IPS-20b (cell line): ENCODE measurements around the gene CALN1.

Experiments used
- H3K27ac ChIP-seq: one replicate; pipeline ENCODE4 v1.5.1; 2013; ENCODE audit warnings: low read length
- H3K27me3 ChIP-seq: 2 replicates; pipeline ENCODE4 v1.6.1; 2013; ENCODE audit warnings: mild to moderate bottlenecking, low read length, inconsistent platforms; ENCODE audit not compliant: insufficient read depth
- H3K36me3 ChIP-seq: 2 replicates; pipeline ENCODE4 v1.6.1; 2013; ENCODE audit warnings: low read depth, mild to moderate bottlenecking, inconsistent platforms, low read length, moderate library complexity; ENCODE audit not compliant: insufficient read depth
- H3K4me1 ChIP-seq: 2 replicates; pipeline ENCODE4 v1.6.1; 2013; ENCODE audit warnings: mild to moderate bottlenecking, control low read depth, inconsistent platforms, low read length, moderate library complexity; ENCODE audit not compliant: insufficient read depth
- H3K4me3 ChIP-seq: 2 replicates; pipeline ENCODE4 v1.5.1; 2013; ENCODE audit warnings: mild to moderate bottlenecking, low read length, inconsistent platforms
- H3K9ac ChIP-seq: 2 replicates; pipeline ENCODE4 v1.6.1; 2013; ENCODE audit warnings: low read depth, mild to moderate bottlenecking, inconsistent platforms, low read length, moderate library complexity
- H3K9me3 ChIP-seq: 2 replicates; pipeline ENCODE4 v1.6.1; 2013; ENCODE audit warnings: mild to moderate bottlenecking, low read depth, low read length, inconsistent platforms; ENCODE audit not compliant: insufficient read depth

Gene CALN1

DNA sequence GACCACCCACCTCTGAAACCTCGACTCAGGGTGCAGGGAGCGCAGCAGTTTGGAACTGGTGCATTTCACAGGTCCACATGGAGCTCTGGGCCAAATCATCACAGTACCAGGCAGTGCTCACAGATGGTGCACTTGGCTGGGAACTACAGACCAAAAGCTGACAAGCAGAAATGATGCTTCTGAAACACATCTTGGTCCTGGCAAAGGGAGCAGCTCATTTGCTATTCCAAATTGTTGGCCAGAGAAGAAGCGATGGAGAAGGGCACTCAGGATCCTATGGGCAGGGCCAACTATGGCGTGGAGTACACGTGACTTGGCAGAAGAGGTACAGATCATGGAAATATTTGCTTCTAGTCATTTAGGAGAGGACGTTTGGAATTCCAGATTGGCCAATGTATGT, 383.9 kb downstream of the CALN1 start:
- Histone ChIP-seq H3K9me3 (no peaks in the 10 kb centered on the region), H3K27me3 (no peaks in the 10 kb centered on the region)

DNA sequence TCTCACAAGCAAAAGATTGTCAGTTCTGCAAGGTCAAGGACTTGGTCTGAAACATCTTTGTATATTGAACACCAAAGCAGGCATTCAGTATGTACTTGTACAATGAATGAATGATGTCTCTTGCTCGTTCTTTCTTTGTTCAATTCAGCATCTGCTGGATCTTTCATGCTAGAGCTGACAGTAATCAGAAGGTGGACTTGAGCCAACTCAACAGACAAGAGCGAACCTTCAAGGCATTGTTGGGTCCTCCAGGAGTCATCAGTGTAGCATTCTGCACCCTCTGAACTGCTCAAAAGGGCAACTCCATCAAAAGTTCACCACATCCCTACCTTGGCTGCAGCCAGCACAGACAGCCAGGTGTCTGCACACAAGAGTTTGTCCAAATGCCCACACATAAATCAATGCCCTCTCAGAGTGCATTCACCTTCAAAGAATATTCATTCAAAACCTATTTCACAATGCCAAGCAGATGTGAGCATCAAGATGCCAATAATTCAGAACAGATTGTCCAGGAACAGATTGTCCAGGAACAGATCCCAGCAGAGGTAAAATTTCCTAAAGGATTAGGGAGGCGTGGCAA, 386.7 kb downstream of the CALN1 start:
- Histone ChIP-seq H3K27ac (no peak overlapping the region), H3K36me3 (no peaks in the 10 kb centered on the region), H3K4me3 (no peak overlapping the region), H3K9ac (no peak overlapping the region), H3K27me3 (no peaks in the 10 kb centered on the region), H3K4me1 (no peaks in the 10 kb centered on the region), H3K9me3 (no peaks in the 10 kb centered on the region)

More for the DNA sequence above, 383.9 kb downstream of the CALN1 start:
- Histone ChIP-seq H3K36me3 (no peaks in the 10 kb centered on the region), H3K4me3 (no peak overlapping the region), H3K9ac (no peak overlapping the region), H3K4me1 (no peaks in the 10 kb centered on the region), H3K27ac (no peak overlapping the region)

DNA sequence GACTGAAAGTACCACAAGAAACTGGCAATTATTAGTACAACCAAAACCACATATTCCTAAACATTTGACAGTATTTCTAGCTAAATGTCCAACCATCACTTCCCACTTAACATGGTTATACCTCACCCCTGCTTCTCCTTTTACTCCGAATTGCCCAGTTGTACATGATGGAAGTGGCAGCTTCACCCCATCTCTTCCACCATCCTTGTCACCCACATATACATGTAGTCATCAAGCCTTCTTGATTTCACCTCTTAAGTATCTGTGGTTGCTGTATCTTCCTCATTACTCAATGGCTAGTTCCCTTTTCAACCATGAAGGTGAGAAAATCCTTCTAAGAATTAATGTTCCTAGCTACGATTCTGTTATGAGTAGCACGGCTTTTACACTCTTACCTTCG, 388.2 kb downstream of the CALN1 start:
- Histone ChIP-seq H3K36me3 (no peaks in the 10 kb centered on the region), H3K9ac (no peak overlapping the region), H3K9me3 (no peaks in the 10 kb centered on the region), H3K27ac (no peak overlapping the region), H3K4me3 (no peak overlapping the region), H3K27me3 (no peaks in the 10 kb centered on the region), H3K4me1 (no peaks in the 10 kb centered on the region)

DNA sequence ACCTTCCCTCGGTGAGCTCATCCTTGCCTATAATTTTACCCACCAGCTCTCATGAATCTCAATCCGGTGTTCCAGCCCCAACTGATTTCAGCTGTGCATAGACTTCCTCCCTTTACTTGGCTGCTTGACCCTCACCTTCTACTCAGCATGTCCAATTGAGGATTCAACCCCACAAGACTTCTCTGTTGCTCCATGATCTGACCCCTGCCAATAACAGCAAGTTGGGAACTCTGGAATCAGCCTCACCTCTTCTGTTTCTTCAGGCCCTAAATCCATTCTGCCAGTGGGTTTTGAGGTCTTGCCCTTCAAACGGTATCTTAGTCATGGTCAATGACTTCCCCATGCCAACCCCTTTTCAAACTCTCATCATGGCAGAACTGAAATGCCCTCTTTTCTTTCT, 390.4 kb downstream of the CALN1 start:
- Histone ChIP-seq H3K27ac (no peak overlapping the region), H3K27me3 (no peaks in the 10 kb centered on the region), H3K9ac (no peak overlapping the region), H3K4me3 (no peak overlapping the region), H3K4me1 (no peaks in the 10 kb centered on the region), H3K9me3 (no peaks in the 10 kb centered on the region), H3K36me3 (no peaks in the 10 kb centered on the region)

DNA sequence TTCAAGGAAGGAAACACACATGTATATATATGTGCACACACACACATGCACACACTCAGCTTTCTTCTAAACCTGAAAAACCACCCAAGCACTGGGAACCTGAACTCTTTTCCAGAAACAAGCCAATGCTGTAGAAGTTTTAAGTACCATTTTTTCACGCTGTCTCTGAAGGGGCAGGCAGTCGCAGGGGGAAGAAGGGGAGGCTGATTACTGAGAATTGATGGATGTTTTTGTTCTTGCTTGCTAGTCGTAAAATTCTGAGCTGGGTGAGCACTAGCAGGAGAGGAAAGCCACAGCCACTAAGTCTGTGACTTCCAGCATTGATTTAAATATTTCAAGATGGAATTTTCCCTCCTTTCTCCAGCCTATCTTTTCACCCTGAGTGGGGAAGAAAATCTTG, 391.8 kb downstream of the CALN1 start:
- Histone ChIP-seq H3K4me3 (no peak overlapping the region), H3K36me3 (no peaks in the 10 kb centered on the region)

DNA sequence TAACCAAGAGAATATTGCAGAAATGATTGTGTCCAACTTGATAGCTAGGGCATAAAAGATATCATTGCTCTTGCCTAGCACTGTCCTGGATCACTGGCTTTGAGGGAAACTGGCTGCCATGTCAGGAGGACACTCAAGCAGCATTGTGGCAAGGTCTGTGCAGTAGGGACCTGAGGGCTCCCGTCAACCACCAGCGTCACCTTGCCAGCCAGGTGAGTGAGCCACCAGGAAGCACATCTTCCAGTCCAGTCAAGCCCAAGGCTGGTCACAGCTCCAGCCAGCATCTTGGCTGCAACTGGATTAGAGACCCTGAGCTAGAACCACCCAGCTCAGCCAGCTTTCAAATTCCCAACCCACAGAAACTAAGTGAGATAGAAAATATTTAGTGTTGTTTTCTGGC, 392.7 kb downstream of the CALN1 start:
- H3K27ac ChIP-seq: no peak overlapping the region
- H3K4me1 ChIP-seq: no peaks in the 10 kb centered on the region
- H3K9me3 ChIP-seq: no peaks in the 10 kb centered on the region
- no peaks in the 10 kb centered on the region for H3K36me3 ChIP-seq
- no peak overlapping the region for H3K9ac ChIP-seq
- no peaks in the 10 kb centered on the region for H3K27me3 ChIP-seq
- H3K4me3 ChIP-seq: no peak overlapping the region

More for the DNA sequence above, 391.8 kb downstream of the CALN1 start:
- Histone ChIP-seq H3K9me3 (no peaks in the 10 kb centered on the region), H3K9ac (no peak overlapping the region), H3K27ac (no peak overlapping the region), H3K4me1 (no peaks in the 10 kb centered on the region), H3K27me3 (no peaks in the 10 kb centered on the region)

DNA sequence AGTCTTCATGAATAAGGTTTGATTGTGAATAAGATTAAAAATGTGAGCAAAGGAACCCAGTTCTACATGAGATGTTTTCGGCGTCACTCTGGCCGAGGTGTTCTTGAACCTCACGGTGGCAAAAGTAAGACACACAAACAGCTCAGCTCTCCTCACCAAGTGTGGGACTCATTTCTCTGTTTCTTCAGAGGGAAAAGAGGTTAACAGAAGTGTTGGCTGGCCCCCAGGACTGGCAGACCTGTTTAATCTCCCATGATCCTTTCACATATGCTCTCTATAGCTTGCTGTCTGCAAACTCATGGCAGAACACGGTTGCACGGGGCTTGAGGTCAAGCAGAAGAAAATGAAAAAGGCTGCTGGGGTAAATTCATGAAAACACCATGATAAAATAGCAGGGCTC, 394.4 kb downstream of the CALN1 start:
- Histone ChIP-seq H3K4me1 (no peaks in the 10 kb centered on the region), H3K36me3 (no peaks in the 10 kb centered on the region), H3K4me3 (no peak overlapping the region), H3K27ac (no peak overlapping the region), H3K27me3 (no peaks in the 10 kb centered on the region), H3K9me3 (no peaks in the 10 kb centered on the region), H3K9ac (no peak overlapping the region)

DNA sequence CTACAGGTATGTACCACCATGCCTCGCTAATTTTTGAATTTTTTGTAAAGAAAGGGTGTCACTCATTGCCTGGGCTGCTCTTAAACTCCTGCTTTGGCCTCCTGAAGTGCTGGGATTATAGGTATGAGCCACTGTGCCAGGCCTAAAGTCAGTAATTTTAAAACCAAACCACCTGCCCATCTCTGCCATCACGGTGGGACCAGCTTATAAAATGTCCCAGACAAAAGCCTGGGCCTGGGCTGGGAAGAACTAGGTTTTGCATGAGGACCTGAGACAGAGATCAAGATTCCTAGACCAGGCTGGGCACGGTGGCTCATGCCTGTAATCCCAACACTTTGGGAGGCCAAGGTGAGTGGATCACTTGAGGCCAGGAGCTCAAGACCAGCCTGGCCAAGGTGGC, 395.6 kb downstream of the CALN1 start:
- H3K27ac ChIP-seq: no peak overlapping the region
- H3K27me3 ChIP-seq: no peaks in the 10 kb centered on the region
- H3K9me3 ChIP-seq: no peaks in the 10 kb centered on the region
- H3K4me1 ChIP-seq: no peaks in the 10 kb centered on the region
- no peaks in the 10 kb centered on the region for H3K36me3 ChIP-seq
- H3K4me3 ChIP-seq: no peak overlapping the region
- no peak overlapping the region for H3K9ac ChIP-seq

DNA sequence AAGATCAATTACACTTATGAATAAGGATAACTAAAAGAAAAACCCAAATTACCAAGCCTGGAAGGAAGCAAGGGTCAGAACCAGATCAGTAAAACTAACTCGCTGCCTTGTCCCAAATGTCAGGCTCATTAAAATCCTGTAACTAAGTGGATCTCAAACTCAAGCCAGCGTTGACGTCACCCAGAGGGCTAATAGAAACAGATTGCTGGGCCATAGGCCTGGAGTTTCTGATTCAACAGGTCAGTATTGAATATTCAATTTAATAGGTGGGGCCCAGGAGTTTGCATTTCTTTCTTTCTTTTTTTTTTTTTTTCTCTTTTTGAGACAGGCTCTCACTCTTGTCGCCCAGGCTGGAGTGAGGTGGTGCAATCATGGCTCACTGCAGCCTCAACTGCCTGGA, 397.0 kb downstream of the CALN1 start:
- no peak overlapping the region for H3K27ac ChIP-seq
- H3K27me3 ChIP-seq: no peaks in the 10 kb centered on the region
- no peaks in the 10 kb centered on the region for H3K36me3 ChIP-seq
- no peak overlapping the region for H3K4me3 ChIP-seq
- no peaks in the 10 kb centered on the region for H3K9me3 ChIP-seq
- no peaks in the 10 kb centered on the region for H3K4me1 ChIP-seq
- H3K9ac ChIP-seq: no peak overlapping the region

DNA sequence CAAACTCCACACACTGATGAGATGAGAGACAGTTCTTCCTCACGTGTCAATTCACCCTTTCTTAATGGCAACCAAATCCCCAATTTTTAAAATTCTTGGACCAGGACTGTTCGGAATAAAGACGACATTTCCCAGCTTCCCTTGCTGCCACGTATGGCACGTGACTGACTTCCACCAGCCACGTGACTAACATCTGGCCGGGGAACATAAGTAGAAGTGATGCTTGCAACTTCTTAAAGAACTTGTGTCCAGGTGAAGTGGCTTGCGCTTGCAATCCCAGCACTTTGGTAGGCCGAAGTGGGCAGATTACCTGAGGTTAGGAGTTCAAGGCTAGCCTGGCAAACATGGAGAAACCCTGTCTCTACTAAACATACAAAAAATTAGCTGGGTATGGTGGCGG, 405.1 kb downstream of the CALN1 start:
- H3K9me3 ChIP-seq: no peaks in the 10 kb centered on the region
- H3K27ac ChIP-seq: no peak overlapping the region
- H3K4me3 ChIP-seq: no peak overlapping the region
- H3K27me3 ChIP-seq: no peaks in the 10 kb centered on the region
- no peaks in the 10 kb centered on the region for H3K36me3 ChIP-seq
- H3K4me1 ChIP-seq: no peaks in the 10 kb centered on the region
- no peak overlapping the region for H3K9ac ChIP-seq

DNA sequence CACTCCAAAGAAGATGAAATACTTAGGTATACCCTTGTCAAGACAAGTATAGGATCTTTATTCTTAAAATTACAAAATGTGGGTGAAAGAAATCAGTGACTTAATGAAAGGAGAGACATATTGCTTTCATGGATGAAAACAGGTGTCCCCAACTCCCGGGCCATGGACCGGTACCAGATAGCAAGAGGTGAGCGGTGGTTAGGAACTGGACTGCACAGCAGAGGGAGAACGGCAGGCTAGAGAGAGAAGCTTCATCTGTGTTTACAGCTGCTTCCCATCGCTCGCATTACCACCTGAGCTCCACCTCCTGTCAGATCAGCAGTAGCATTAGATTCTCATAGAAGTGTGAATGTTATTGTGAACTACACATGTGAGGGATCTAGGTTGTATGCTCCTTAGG, 408.9 kb downstream of the CALN1 start:
- no peak overlapping the region for H3K9ac ChIP-seq
- no peaks in the 10 kb centered on the region for H3K4me1 ChIP-seq
- H3K36me3 ChIP-seq: no peaks in the 10 kb centered on the region
- H3K27me3 ChIP-seq: no peaks in the 10 kb centered on the region
- H3K4me3 ChIP-seq: no peak overlapping the region
- H3K9me3 ChIP-seq: no peaks in the 10 kb centered on the region
- H3K27ac ChIP-seq: no peak overlapping the region

DNA sequence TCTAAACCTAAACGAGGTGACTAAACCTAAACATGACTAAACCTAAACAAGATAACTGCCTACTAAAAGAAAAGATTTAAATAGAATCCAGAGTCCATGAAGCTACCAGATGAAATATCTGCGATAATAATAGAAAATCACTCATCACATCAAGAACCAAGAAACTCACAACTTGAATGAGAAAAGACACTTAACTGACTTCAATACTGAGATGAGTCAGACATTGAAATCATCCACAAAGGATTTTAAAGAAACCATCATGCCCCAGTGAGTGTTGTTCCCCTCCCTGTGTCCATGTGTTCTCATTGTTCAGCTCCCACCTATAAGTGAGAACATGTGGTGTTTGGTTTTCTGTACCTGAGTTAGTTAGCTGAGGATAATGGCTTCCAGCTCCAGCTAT, 416.0 kb downstream of the CALN1 start:
- Histone ChIP-seq H3K9ac (no peak overlapping the region), H3K27ac (no peak overlapping the region), H3K4me1 (no peaks in the 10 kb centered on the region), H3K36me3 (no peaks in the 10 kb centered on the region), H3K4me3 (no peak overlapping the region), H3K9me3 (no peaks in the 10 kb centered on the region), H3K27me3 (no peaks in the 10 kb centered on the region)

DNA sequence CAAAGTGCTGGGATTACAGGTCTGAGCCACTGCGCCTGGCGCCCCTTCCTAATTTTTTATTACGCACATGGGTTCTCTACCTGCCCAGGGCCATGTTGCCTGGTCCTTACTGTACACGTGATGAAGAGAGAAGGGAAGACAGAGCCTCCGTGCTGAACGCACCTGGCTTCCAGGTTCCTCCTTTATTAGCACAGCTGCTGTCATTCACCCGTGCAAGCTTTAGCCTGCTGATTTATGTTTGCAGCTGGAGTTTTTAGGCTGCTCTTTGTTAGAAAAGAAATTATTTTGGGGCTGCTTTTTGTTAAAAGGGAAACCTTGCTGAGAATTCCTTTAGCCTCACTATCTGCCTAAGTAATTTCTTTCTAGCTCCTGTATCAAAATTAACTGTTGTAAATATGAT, 417.0 kb downstream of the CALN1 start:
- no peaks in the 10 kb centered on the region for H3K9me3 ChIP-seq

More for the DNA sequence above, 417.0 kb downstream of the CALN1 start:
- Histone ChIP-seq H3K9ac (no peak overlapping the region), H3K4me1 (no peaks in the 10 kb centered on the region), H3K27ac (no peak overlapping the region), H3K4me3 (no peak overlapping the region), H3K36me3 (no peaks in the 10 kb centered on the region), H3K27me3 (no peaks in the 10 kb centered on the region)
